K562 (cell line): ENCODE measurements around the gene TXK. TPM values are rescaled to one million over a fixed set of nuclear protein-coding genes. Genes with fewer than 3 reads are reported as not detected.
A peak's percentile ranks its signal among the peaks of the same experiment; 100 is the strongest.

ENCODE experiments used
- ATAC-seq: fragments of 200-7000 bp; cut with Tn5 transposase; 3 replicates; pipeline ENCODE4 v1.9.1; 2020; ENCODE audit warnings: moderate library complexity
- BruUV-seq: library from RNA; stranded (reverse); fragments of 400-500 nt; replicated peaks from 2 replicates; lab custom pipeline; 2021; lab: Mats Ljungman, UMichigan
- CTCF ChIA-PET: fragments of 300-600 bp; formaldehyde crosslinking; extraction: SDS; loops from one replicate; lab custom pipeline; 2021; ENCODE audit warnings: low intra/inter-chr PET ratio; lab: Yijun Ruan, JAX
- POLR2A ChIA-PET: fragments of 300-600, 350-650 bp; sonication (Branson Sonifier 250); formaldehyde crosslinking; extraction: SDS; loops from one replicate; lab custom pipeline; 2021; ENCODE audit warnings: antibody characterized with exemption, inconsistent platforms; lab: Yijun Ruan, JAX
- DNase-seq, 4 experiments: peaks; one replicate each; pipeline versions ENCODE4 v3.0.0 to v3.0.0-alpha.2; 2011 to 2018; ENCODE audit warnings: low spot score in 3 of 4, mixed read lengths in 3 of 4; ENCODE audit errors: extremely low read depth in 1 of 4
- FAIRE-seq: peaks from 2 replicates; lab custom pipeline; 2011; peaks lifted over from hg19 to GRCh38; lab: Jason Lieb, UNC
- H2AFZ ChIP-seq: 2 replicates; pipeline ENCODE4 v1.6.0; 2011; ENCODE audit warnings: low read depth, low read length, control low read depth, inconsistent platforms
- H3K27ac ChIP-seq: fragments of 200-600 bp; 3 replicates; pipeline ENCODE4 v1.8.0; 2011; ENCODE audit warnings: low read depth, mild to moderate bottlenecking, control low read depth, inconsistent platforms, low read length, moderate library complexity, mixed read lengths; ENCODE audit errors: extremely low read depth
- H3K27me3 ChIP-seq, 2 experiments: fragments of 300-600 bp in 1 of 2; 2 replicates in 1 of 2; 3 replicates in 1 of 2; pipeline versions ENCODE4 v1.6.0 to v1.8.0; 2011; ENCODE audit warnings: inconsistent platforms in 2 of 2, low read length in 2 of 2, mild to moderate bottlenecking in 1 of 2, mixed read lengths in 1 of 2, moderate library complexity in 1 of 2; ENCODE audit not compliant: control insufficient read depth in 2 of 2, insufficient read depth in 2 of 2
- H3K36me3 ChIP-seq: fragments of 300-600 bp; 3 replicates; pipeline ENCODE4 v1.8.0; 2011; ENCODE audit warnings: mild to moderate bottlenecking, low read length, inconsistent platforms; ENCODE audit not compliant: control insufficient read depth, insufficient read depth
- H3K4me1 ChIP-seq, 2 experiments: fragments of 200-600 bp in 1 of 2; replicated peaks in 1 of 2; 2 replicates in 1 of 2; 3 replicates in 1 of 2; pipeline versions ENCODE4 v1.5.1 to v1.8.0; 2011; ENCODE audit warnings: inconsistent platforms in 2 of 2, low read length in 2 of 2, mild to moderate bottlenecking in 1 of 2, mixed read lengths in 1 of 2, moderate library complexity in 1 of 2; ENCODE audit not compliant: control insufficient read depth in 2 of 2, insufficient read depth in 2 of 2
- H3K4me2 ChIP-seq: 2 replicates; pipeline ENCODE4 v1.6.1; 2011; ENCODE audit warnings: low read length, control low read depth, inconsistent platforms, mixed read lengths; ENCODE audit not compliant: insufficient read depth
- H3K4me3 ChIP-seq: fragments of 200-600 bp; sonication (generic), shearing (Covaris generic); 2 replicates; pipeline ENCODE4 v1.5.1; 2016; ENCODE audit warnings: control low read depth, inconsistent platforms
- H3K79me2 ChIP-seq: fragments of 200-600 bp; 3 replicates; pipeline ENCODE4 v1.8.0; 2011; ENCODE audit warnings: low read length, inconsistent platforms; ENCODE audit not compliant: control insufficient read depth, insufficient read depth
- H3K9ac ChIP-seq, 2 experiments: 2 replicates each; pipeline versions ENCODE4 v1.6.0 to v1.6.1; 2011; ENCODE audit warnings: low read depth in 2 of 2, low read length in 2 of 2, control low read depth in 1 of 2, inconsistent platforms in 1 of 2, mild to moderate bottlenecking in 1 of 2, mixed read lengths in 1 of 2; ENCODE audit not compliant: insufficient read depth in 1 of 2
- H3K9me1 ChIP-seq: one replicate; pipeline ENCODE4 v1.6.0; 2011; ENCODE audit warnings: inconsistent platforms, mild to moderate bottlenecking, low read length, moderate library complexity; ENCODE audit not compliant: control insufficient read depth, insufficient read depth
- H3K9me3 ChIP-seq: replicated peaks from 2 replicates; pipeline ENCODE4 v1.5.1; 2011; ENCODE audit warnings: low read depth, low read length, inconsistent platforms; ENCODE audit not compliant: control insufficient read depth, insufficient read depth
- H4K20me1 ChIP-seq: replicated peaks from 2 replicates; pipeline ENCODE4 v1.6.1; 2011; ENCODE audit warnings: low read length, inconsistent platforms, mixed read lengths; ENCODE audit not compliant: control insufficient read depth, insufficient read depth
- KAT7 ChIP-seq: sonication (generic); formaldehyde crosslinking; IDR thresholded peaks from 2 replicates; pipeline ENCODE4 v1.8.0; 2022; ENCODE audit warnings: missing genetic modification reagents, mild to moderate bottlenecking, borderline replicate concordance
- MTF1 ChIP-seq: fragments of 250-450 bp; sonication (Bioruptor Pico); IDR thresholded peaks from 2 replicates; pipeline ENCODE4 v1.9.0; 2021; ENCODE audit warnings: moderate library complexity, mild to moderate bottlenecking, inconsistent platforms, borderline replicate concordance
- TARDBP ChIP-seq: fragments of 450-650 bp; IDR thresholded peaks from 2 replicates; pipeline ENCODE4 v1.6.1; 2016
- ZBTB40 ChIP-seq, 2 experiments: fragments of 450-650 bp in 1 of 2; sonication (generic) in 1 of 2; formaldehyde crosslinking in 1 of 2; IDR thresholded peaks; 2 replicates each; pipeline versions ENCODE4 v1.7.1 to v1.9.0; 2016 to 2022; ENCODE audit warnings: inconsistent platforms in 1 of 2, mild to moderate bottlenecking in 1 of 2, missing genetic modification reagents in 1 of 2
- ZNF23 ChIP-seq: fragments of 250-450 bp; sonication (Bioruptor Pico); IDR thresholded peaks from 2 replicates; pipeline ENCODE4 v1.4.0; 2020; ENCODE audit warnings: mild to moderate bottlenecking
- WGBS: fragments of 100-300 bp; shearing (Covaris generic); methylation state at CpG from one replicate; pipeline ENCODE4 v1.1.6; 2016; ENCODE audit warnings: low coverage, mixed read lengths; ENCODE audit not compliant: insufficient coverage; ENCODE audit errors: missing lambda C conversion rate; 5-methylcytosine and 5-hydroxymethylcytosine counted together
- in situ Hi-C: fragments of 300-500 bp; cut with MboI; formaldehyde crosslinking; loops from 4 replicates; pipeline ENCODE4 v1.15.0; 2018; ENCODE audit warnings: inconsistent platforms, mixed read lengths
- intact Hi-C: fragments of 100-400 bp; cut with micrococcal nuclease; formaldehyde crosslinking; loops from 2 replicates; pipeline ENCODE4 v1.14.2; 2022
- polyA plus RNA-seq, 8 experiments: library from polyadenylated mRNA; depleted of rRNA in 4 of 8; stranded (reverse) in 5 of 8; unstranded in 3 of 8; fragments of >200 nt; fragmentation: Nextera tagmentation in 2 of 8; fragmentation: Illumina TruSeq in 1 of 8; extraction: Ambion mirVana in 2 of 8; extraction: Trizol in 1 of 8; gene quantifications; 2 replicates each; pipeline versions ENCODE4 v1.2.1 to v1.2.3, GENCODE V29; 2011 to 2014; ENCODE audit warnings: inconsistent platforms in 1 of 8, missing spikeins in 1 of 8
- total RNA-seq, 7 experiments: library from RNA; depleted of rRNA in 6 of 7; stranded (reverse); fragments of >200 nt in 6 of 7; fragmentation: Illumina TruSeq in 2 of 7; extraction: Trizol in 2 of 7; gene quantifications; 2 replicates each; pipeline versions ENCODE4 v1.2.1 to v1.2.3, GENCODE V29; 2011 to 2021; ENCODE audit warnings: low replicate concordance in 1 of 7

The TXK gene
- total and polyA plus RNA-seq, 9 of the 15 experiments (the other 6 are each of a cell fraction or from before 2014, with no cell fraction given) = 0.24 to 1.1 (median 0.45) TPM; not detected in 1

GRCh38 chr4:48081196-48081595 is 52.9 kb downstream of the TXK start:
- Histone ChIP-seq H3K9ac (no peak overlapping the region), H2AFZ (no peak overlapping the region)
- POLR2A ChIA-PET = no interaction called here
- no peak for TF ChIP-seq MTF1 (CRISPR knock-in tag)
- TF ChIP-seq KAT7 (CRISPR knock-in tag) = no peak
- TF ChIP-seq ZNF23 (CRISPR knock-in tag) = no peak
- TF ChIP-seq, all 486 proteins: peak for 0
- in situ Hi-C loops = loop anchor here (10.0 kb wide), 1 partner anchor 396 kb away; no protein-coding TSS in a partner anchor
- Histone ChIP-seq H3K27ac (no peak overlapping the region), H3K36me3 (no peaks in the 10 kb centered on the region), H4K20me1 (no peaks in the 10 kb centered on the region), H3K4me3 (no peak overlapping the region), H3K9me1 (no peaks in the 10 kb centered on the region), H3K9me3 (no peaks in the 10 kb centered on the region), H3K79me2 (no peaks in the 10 kb centered on the region), H3K4me1 (no peaks in the 10 kb centered on the region; a peak in 1 of 5 replicates), H3K27me3 (no peaks in the 10 kb centered on the region), H3K4me2 (no peak overlapping the region)
- no peak for DNase-seq
- 35% methylated on average over 1 of the region's 1 CpG for WGBS
- intact Hi-C loops = no loop called here
- no peak for ATAC-seq
- CTCF ChIA-PET = no interaction called here
- FAIRE-seq = no peak
- no TSS peak for BruUV-seq

GRCh38 chr4:48079972-48080391 is 54.1 kb downstream of the TXK start:
- H3K27ac ChIP-seq = no peak overlapping the region
- no peaks in the 10 kb centered on the region for H3K79me2 ChIP-seq
- H3K4me1 ChIP-seq = no peaks in the 10 kb centered on the region; a peak in 1 of 5 replicates
- FAIRE-seq (no peak), ATAC-seq (no peak), DNase-seq (no peak)
- H3K9me1 ChIP-seq = no peaks in the 10 kb centered on the region
- no peaks in the 10 kb centered on the region for H3K27me3 ChIP-seq
- no peaks in the 10 kb centered on the region for H3K9me3 ChIP-seq
- in situ Hi-C loops = loop anchor here (10.0 kb wide), 1 partner anchor 395 kb away; no protein-coding TSS in a partner anchor
- TF ChIP-seq ZBTB40 (IDR thresholded peaks at IDR 0.05) (peak; percentile 89), ZBTB40 (CRISPR knock-in tag; IDR thresholded peaks at IDR 0.05) (peak; percentile 62), TARDBP (no peak)
- H3K36me3 ChIP-seq = no peaks in the 10 kb centered on the region
- no peak overlapping the region for H3K4me3 ChIP-seq
- BruUV-seq = no TSS peak
- ChIA-PET CTCF (no interaction called here), POLR2A (interaction anchor here (0.8 kb wide), 1 partner anchor 415 kb away, joined by 4 read pairs; no protein-coding TSS in a partner anchor)
- intact Hi-C loops = no loop called here
- no peaks in the 10 kb centered on the region for H4K20me1 ChIP-seq
- no peak overlapping the region for H2AFZ ChIP-seq
- WGBS = 86% methylated on average over 3 of the region's 3 CpGs
- no peak overlapping the region for H3K4me2 ChIP-seq
- no peak overlapping the region for H3K9ac ChIP-seq
